Tibial nerve (tissue), 4 donors: Measurements from ENCODE around the gene ITPK1.

Experiments
- CTCF ChIP-seq, 5 experiments: fragments of 200-600 bp in 3 of 5; fragments of 450-650 bp in 2 of 5; sonication (generic) in 3 of 5; IDR thresholded peaks; one replicate each; pipeline ENCODE4 v1.5.1; 2016 to 2019; ENCODE audit warnings: antibody characterized with exemption in 5 of 5, mild to moderate bottlenecking in 3 of 5, moderate library complexity in 2 of 5
- EP300 ChIP-seq, 2 donors: sonication (generic); formaldehyde crosslinking; IDR thresholded peaks; one replicate each; pipeline ENCODE4 v1.6.1; 2017; ENCODE audit warnings: antibody characterized with exemption in 2 of 2, mild to moderate bottlenecking in 1 of 2
- POLR2A ChIP-seq, 2 donors: fragments of 450-650 bp; IDR thresholded peaks; one replicate each; pipeline ENCODE4 v1.6.1; 2017; ENCODE audit warnings: antibody characterized with exemption in 2 of 2, mild to moderate bottlenecking in 2 of 2, moderate library complexity in 2 of 2

GRCh38 chr14:93048843-93049242 is 66.9 kb downstream of the ITPK1 start:
- TF ChIP-seq CTCF (IDR thresholded peaks at IDR 0.05) (no peak), POLR2A (IDR thresholded peaks at IDR 0.05) (no peak), EP300 (IDR thresholded peaks at IDR 0.05) (no peak)
